Thymus (tissue), 11 donors: ENCODE measurements around the gene DMTF1. TPM values are rescaled to one million over a fixed set of nuclear protein-coding genes. Genes with fewer than 3 reads are reported as not detected.
"Not testable (repeated sequence)": the region's sequence is repeated elsewhere in the genome, so short reads cannot be mapped to it uniquely, and the experiment has no call there.

ENCODE experiments used
- DNase-seq, 9 donors: peaks; one replicate each; pipeline ENCODE4 v3.0.0-alpha.2; 2013; ENCODE audit warnings: low spot score in 9 of 9, low read depth in 6 of 9, missing footprints in 1 of 9
- H3K27ac ChIP-seq, 2 donors: one replicate each; pipeline ENCODE4 v1.5.1; 2013; ENCODE audit warnings: control low read depth in 1 of 2, low read depth in 1 of 2, low read length in 1 of 2, mild to moderate bottlenecking in 1 of 2, moderate library complexity in 1 of 2
- H3K27me3 ChIP-seq, 2 donors: one replicate each; pipeline ENCODE4 v1.5.1; 2013; ENCODE audit warnings: low read length in 1 of 2; ENCODE audit not compliant: control insufficient read depth in 2 of 2, insufficient read depth in 1 of 2
- H3K36me3 ChIP-seq, 2 donors: one replicate each; pipeline ENCODE4 v1.5.1; 2013; ENCODE audit warnings: low read length in 1 of 2, mild to moderate bottlenecking in 1 of 2, moderate library complexity in 1 of 2; ENCODE audit not compliant: control insufficient read depth in 2 of 2, insufficient read depth in 2 of 2
- H3K4me1 ChIP-seq, 2 donors: one replicate each; pipeline ENCODE4 v1.5.1; 2013; ENCODE audit warnings: low read length in 2 of 2; ENCODE audit not compliant: control insufficient read depth in 2 of 2, insufficient read depth in 2 of 2
- H3K4me3 ChIP-seq, 2 donors: one replicate each; pipeline ENCODE4 v1.5.1; 2013; ENCODE audit warnings: low read length in 2 of 2, control low read depth in 1 of 2, mild to moderate bottlenecking in 1 of 2
- H3K9me3 ChIP-seq, 2 donors: one replicate each; pipeline ENCODE4 v1.5.1; 2013; ENCODE audit warnings: low read length in 1 of 2, mild to moderate bottlenecking in 1 of 2; ENCODE audit not compliant: control insufficient read depth in 2 of 2, insufficient read depth in 1 of 2
- WGBS: extraction: QIAGEN DNeasy Blood & Tissue Kit; methylation state at CpG from one replicate; pipeline ENCODE4 v1.1.7; 2013; 5-methylcytosine and 5-hydroxymethylcytosine counted together
- polyA plus RNA-seq: library from polyadenylated mRNA; stranded (reverse); fragments of 200-250 nt; gene quantifications from one replicate; pipeline ENCODE4 v1.2.3, GENCODE V29; 2013
- total RNA-seq: library from RNA; stranded (reverse); fragments of 120-200 nt; gene quantifications from one replicate; pipeline ENCODE4 v1.2.4, GENCODE V29; 2013
- donor health status: healthy.

The DMTF1 gene
- total and polyA plus RNA-seq, 2 donors, result 71.3 to 87.7 TPM

DNA sequence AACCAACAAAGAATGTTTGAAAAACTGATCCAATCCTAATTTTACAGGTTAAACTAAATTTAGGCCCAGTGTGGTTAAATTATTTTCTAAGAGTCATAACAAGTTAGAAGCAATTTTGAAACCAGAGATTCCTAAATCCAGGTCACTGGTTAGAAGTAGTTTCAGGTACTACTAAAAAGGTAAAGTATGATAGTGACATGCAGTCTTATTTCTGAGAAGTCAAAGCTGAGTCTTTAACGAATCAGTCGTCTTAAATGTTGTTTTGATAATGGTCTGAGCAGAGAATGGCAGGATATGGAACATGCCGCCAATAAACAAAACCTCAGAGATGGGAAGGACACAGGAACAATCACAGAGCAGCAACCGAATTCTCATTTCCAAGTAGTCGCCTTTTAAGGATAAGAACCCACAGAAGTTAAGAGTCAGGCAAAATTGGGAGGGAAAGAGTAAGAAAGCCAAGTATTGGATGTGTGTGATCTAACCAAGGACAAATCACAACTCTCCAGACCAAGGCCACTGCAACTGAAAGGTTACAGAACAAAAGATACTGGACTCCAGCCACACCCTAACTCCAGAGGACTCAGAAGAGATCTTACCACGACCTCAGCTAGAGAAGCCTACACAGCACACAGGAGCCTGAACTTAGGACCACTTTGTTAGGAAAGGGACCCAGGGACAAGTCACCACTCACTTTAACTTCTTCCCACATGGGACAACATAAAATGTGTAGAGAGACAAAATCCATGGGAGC, 47.6 kb downstream of the DMTF1 start:
- WGBS, result 94% methylated on average over 6 of the region's 6 CpGs
- Histone ChIP-seq H3K27ac (no peak overlapping the region), H3K9me3 (peaks cover 1 to 6% of the 10 kb centered on the region in 2 donors), H3K36me3 (peaks cover 21 to 64% of the 10 kb centered on the region in 2 donors), H3K4me3 (no peak overlapping the region), H3K27me3 (no peaks in the 10 kb centered on the region), H3K4me1 (no peaks in the 10 kb centered on the region)
- DNase-seq, result no peak

DNA sequence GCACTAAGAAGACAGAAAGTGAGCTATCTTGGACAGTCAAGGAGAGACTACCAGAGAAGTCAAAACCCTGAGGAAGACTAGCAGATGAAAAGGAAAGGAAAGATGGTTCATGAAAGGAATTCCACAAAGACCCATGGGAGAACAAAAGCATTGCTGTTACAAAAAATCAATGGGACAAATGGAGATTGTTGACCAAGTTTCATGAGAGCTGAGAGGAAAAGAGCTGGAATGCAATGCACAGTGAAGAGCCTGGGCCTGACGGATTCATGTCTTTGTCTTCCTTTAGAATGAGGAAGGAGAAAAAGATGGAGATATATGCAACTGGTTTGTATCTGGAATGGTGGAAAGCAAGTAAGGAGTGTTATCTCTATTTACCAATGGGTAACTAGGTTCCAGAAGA, 50.0 kb downstream of the DMTF1 start:
- H3K4me3 ChIP-seq, result no peak overlapping the region
- H3K27ac ChIP-seq, result no peak overlapping the region
- no peaks in the 10 kb centered on the region for H3K4me1 ChIP-seq
- WGBS, result 96% methylated on average over 1 of the region's 1 CpG
- no peaks in the 10 kb centered on the region for H3K27me3 ChIP-seq
- H3K9me3 ChIP-seq, result peaks cover 1 to 14% of the 10 kb centered on the region in 2 donors
- H3K36me3 ChIP-seq, result peaks cover 20 to 42% of the 10 kb centered on the region in 2 donors
- DNase-seq, result no peak

GRCh38 chr7:87202705-87203104, 50.5 kb downstream of the DMTF1 start:
- Histone ChIP-seq H3K27me3 (no peaks in the 10 kb centered on the region), H3K4me1 (no peaks in the 10 kb centered on the region), H3K4me3 (no peak overlapping the region), H3K27ac (no peak overlapping the region), H3K36me3 (peaks cover 20 to 38% of the 10 kb centered on the region in 2 donors), H3K9me3 (peaks cover 1 to 14% of the 10 kb centered on the region in 2 donors)
- DNase-seq, result no peak
- over 99% methylated on average over 2 of the region's 2 CpGs for WGBS

DNA sequence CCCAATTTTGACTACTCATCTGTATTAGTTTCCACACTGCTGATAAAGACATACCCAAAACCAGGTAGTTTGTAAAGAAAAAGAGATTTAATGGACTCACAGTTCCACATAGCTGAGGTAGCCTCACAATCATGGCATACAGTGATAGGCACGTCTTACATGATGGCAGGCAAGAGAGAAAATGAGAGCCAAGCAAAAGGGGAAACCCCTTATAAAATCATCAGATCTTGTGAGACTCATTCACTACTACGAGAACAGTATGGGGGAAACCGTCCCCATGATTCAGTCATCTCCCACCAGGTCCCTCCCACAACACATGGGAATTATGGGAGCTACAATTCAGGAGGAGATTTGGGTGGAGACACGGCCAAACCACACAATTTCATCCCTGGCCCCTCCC, 51.7 kb downstream of the DMTF1 start:
- peaks cover 1 to 14% of the 10 kb centered on the region in 2 donors for H3K9me3 ChIP-seq
- WGBS, result 98% methylated on average over 4 of the region's 4 CpGs
- not testable (repeated sequence) for H3K4me1 ChIP-seq, H3K27me3 ChIP-seq, H3K4me3 ChIP-seq, H3K27ac ChIP-seq, DNase-seq
- peaks cover 20 to 28% of the 10 kb centered on the region in 2 donors for H3K36me3 ChIP-seq

DNA sequence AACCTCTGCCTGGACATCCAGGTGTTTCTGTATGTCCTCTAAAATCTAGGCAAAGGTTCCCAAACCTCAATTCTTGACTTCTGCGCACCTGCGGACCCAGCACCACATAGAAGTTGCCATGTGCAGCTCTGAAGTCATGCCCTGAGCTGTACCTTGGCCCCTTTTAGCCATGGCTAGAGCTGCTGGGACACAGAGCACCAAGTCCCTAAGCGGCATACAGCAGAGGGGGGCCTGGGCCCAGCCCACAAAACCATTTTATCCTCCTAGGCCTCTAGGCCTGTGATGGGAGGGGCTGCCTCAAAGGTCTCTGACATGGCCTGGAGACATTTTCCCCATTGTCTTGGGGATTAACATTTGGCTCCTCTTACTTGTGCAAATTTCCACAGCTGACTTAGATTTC, 52.7 kb downstream of the DMTF1 start:
- DNase-seq, result no peak
- Histone ChIP-seq H3K27me3 (no peaks in the 10 kb centered on the region), H3K9me3 (peaks cover 1 to 14% of the 10 kb centered on the region in 2 donors), H3K4me3 (no peak overlapping the region), H3K27ac (no peak overlapping the region), H3K36me3 (peaks cover 17 to 18% of the 10 kb centered on the region in 2 donors), H3K4me1 (no peaks in the 10 kb centered on the region)
- 80% methylated on average over 3 of the region's 3 CpGs for WGBS

GRCh38 chr7:87205701-87206100, 53.4 kb downstream of the DMTF1 start:
- not testable (repeated sequence) for H3K4me3 ChIP-seq, H3K4me1 ChIP-seq, H3K27me3 ChIP-seq, H3K27ac ChIP-seq, DNase-seq
- peaks cover 1 to 14% of the 10 kb centered on the region in 2 donors for H3K9me3 ChIP-seq
- peaks cover 10 to 15% of the 10 kb centered on the region in 2 donors for H3K36me3 ChIP-seq
- 97% methylated on average over 3 of the region's 3 CpGs for WGBS

DNA sequence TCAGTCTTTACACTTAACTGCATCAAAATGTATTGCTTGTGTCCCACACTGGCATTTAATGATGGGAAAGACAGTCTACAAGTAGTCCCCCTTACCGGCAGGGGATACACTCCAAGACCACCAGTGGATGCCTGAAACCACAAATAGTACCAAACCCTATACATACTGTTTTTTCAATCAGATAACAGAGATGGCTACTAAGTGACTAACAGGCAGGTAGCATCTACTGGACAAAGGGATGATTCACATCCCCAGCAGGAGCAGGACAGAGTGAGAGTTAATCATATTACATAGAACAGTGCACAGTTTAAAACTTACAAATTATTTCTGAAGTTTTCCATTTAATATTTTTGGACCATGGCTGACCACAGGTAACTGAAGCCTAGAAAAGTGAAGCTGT, 54.1 kb downstream of the DMTF1 start:
- WGBS, result 95% methylated on average over 1 of the region's 1 CpG
- Histone ChIP-seq H3K36me3 (peaks cover 8 to 21% of the 10 kb centered on the region in 2 donors), H3K4me3 (no peak overlapping the region)

GRCh38 chr7:87209295-87209924, 57.2 kb downstream of the DMTF1 start:
- Histone ChIP-seq H3K9me3 (peaks cover 1 to 12% of the 10 kb centered on the region in 2 donors), H3K36me3 (peaks cover 3 to 16% of the 10 kb centered on the region in 2 donors), H3K4me1 (peaks cover 8 to 16% of the 10 kb centered on the region in 2 donors), H3K27ac (no peak overlapping the region), H3K4me3 (no peak overlapping the region), H3K27me3 (no peaks in the 10 kb centered on the region)
- WGBS, result 95% methylated on average over 18 of the region's 18 CpGs
- no peak for DNase-seq

More for the DNA sequence above, 54.1 kb downstream of the DMTF1 start:
- H3K27ac ChIP-seq, result no peak overlapping the region
- no peak for DNase-seq
- no peaks in the 10 kb centered on the region for H3K27me3 ChIP-seq
- H3K4me1 ChIP-seq, result no peaks in the 10 kb centered on the region
- H3K9me3 ChIP-seq, result peaks cover 1 to 14% of the 10 kb centered on the region in 2 donors

DNA sequence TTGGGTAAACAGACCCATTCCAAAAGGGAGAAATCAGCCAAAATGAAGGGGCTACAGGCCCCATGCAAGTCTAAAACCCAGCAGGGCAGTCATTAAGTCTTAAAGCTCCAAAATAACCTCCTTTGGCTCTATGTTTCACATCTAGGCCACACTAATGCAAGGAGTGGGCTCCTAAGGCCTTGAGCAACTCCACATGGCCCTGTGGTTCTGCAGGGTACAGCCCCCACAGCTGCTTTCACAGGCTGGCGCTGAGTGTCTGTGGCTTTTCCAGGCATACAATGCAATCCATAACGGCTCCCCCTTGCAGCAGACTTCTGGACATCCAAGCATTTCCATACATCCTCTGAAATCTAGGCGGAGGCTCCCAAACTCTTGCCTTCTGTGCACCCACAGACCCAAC, 58.3 kb downstream of the DMTF1 start:
- H3K27ac ChIP-seq, result no peak overlapping the region
- H3K27me3 ChIP-seq, result no peaks in the 10 kb centered on the region
- H3K9me3 ChIP-seq, result peaks cover 0 to 5% of the 10 kb centered on the region in 2 donors
- peaks cover 13 to 16% of the 10 kb centered on the region in 2 donors for H3K4me1 ChIP-seq
- WGBS, result 93% methylated on average over 3 of the region's 3 CpGs
- DNase-seq, result no peak
- no peak overlapping the region for H3K4me3 ChIP-seq
- peaks cover 3 to 12% of the 10 kb centered on the region in 2 donors for H3K36me3 ChIP-seq
